ENCODE results near the gene TMEM52B. TPM values are rescaled to one million over a fixed set of nuclear protein-coding genes. Genes with fewer than 3 reads are reported as not detected.

The TMEM52B gene
- total RNA-seq, 2 experiments from 2014 or later: not detected

DNA sequence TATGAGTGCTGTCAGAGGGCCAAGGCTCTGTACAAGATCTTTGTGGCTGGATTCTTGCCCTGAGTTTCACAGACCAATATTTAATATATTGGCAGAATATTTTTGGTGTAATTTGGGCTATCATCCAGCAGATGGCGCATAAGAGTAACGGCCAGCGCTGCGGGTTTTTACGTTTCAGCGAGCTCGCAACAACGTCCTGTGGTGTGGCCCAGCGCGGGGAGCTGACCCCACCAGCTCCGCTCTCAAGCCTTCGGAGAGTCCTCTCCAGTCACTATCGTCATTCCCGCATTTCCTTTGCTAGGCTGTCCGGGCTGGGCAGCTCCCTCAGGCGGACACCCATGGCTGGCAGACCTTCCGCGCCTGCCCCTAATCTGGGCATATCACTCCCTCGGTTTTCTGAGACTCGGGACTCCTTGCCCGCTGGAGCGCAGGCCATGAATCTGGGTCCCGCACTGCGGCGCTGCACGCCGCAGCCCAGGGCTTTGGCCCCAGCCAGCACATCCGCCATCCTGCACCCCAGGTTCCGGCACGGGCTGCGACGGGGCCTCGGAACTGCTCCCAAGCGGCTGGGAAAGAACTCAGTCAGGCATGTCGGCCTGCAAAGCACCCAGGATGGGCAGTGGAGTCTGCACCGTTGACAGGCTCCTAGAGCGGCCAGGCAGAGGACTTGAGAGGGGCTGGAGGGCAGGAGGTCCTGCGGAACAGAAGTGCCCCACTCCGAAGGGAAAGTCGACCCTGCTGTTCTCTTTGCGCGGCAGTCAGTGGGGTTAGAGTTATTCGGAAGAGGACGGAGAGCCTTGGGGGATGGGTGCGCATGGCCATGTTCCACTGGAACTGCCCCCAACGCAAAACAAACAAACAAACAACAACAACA is 25.3 kb upstream of the TMEM52B start:
- H3K27me3 Mint-ChIP-seq: peaks cover 7% of the 10 kb centered on the region
- no peaks in the 10 kb centered on the region for H3K9me3 Mint-ChIP-seq (ENCODE audit: low read depth)
- no peaks in the 10 kb centered on the region for H3K36me3 Mint-ChIP-seq (ENCODE audit: low read depth)
- ATAC-seq: peak; percentile 76
- POLR2A ChIA-PET: no interaction called here
- intact Hi-C loops (cut with DNase I, micrococcal nuclease): loop anchor here (1.0 to 5.0 kb wide), 4 partner anchors 37 to 409 kb away; partner anchors contain the start of gene GABARAPL1 (in 1 of the 2)
- CTCF ChIA-PET: interaction anchor here (0.6 to 2.0 kb wide), 34 partner anchors 9 to 822 kb away, joined by 3 to 20 read pairs (median 4); partner anchors contain the start of genes CLEC12B and OLR1
- peak overlapping the region; percentile 47 for H3K27ac Mint-ChIP-seq
- peaks cover 9% of the 10 kb centered on the region for H3K4me1 Mint-ChIP-seq
- peak; percentile 71 for DNase-seq
- H3K4me3 Mint-ChIP-seq: peak overlapping the region; percentile 78

- Mint-ChIP-seq H3K27me3 (peaks cover 7% of the 10 kb centered on the region), H3K27ac (no peak overlapping the region), H3K4me1 (peaks cover 9% of the 10 kb centered on the region), H3K4me3 (peak overlapping the region; percentile 78), H3K36me3 (ENCODE audit: low read depth) (no peaks in the 10 kb centered on the region), H3K9me3 (ENCODE audit: low read depth) (no peaks in the 10 kb centered on the region)
- ChIA-PET CTCF (interaction anchor here (0.8 to 1.3 kb wide), 8 partner anchors 8 to 54 kb away, joined by 3 to 9 read pairs (median 3); partner anchors contain the start of gene OLR1), POLR2A (no interaction called here)
- intact Hi-C loops (cut with DNase I, micrococcal nuclease): loop anchor here (5.0 kb wide), 2 partner anchors 58 to 408 kb away; partner anchors contain the start of gene GABARAPL1 (in 1 of the 2)
- ATAC-seq (no peak), DNase-seq (no peak)
Observed at GRCh38 chr12:10154145-10154496, 24.7 kb upstream of the TMEM52B start.

- intact Hi-C loops (cut with DNase I, micrococcal nuclease): no loop called here
- Mint-ChIP-seq H3K9me3 (ENCODE audit: low read depth) (no peaks in the 10 kb centered on the region), H3K27me3 (peaks cover 7% of the 10 kb centered on the region), H3K36me3 (ENCODE audit: low read depth) (no peaks in the 10 kb centered on the region), H3K4me3 (no peak overlapping the region), H3K27ac (no peak overlapping the region), H3K4me1 (peaks cover 9% of the 10 kb centered on the region)
- ATAC-seq (no peak), DNase-seq (no peak)
- ChIA-PET CTCF (interaction anchor here (1.4 kb wide), 1 partner anchor 14 kb away, joined by 4 read pairs; no protein-coding TSS in a partner anchor), POLR2A (no interaction called here)
Observed at GRCh38 chr12:10155966-10156365, 22.9 kb upstream of the TMEM52B start.

- ChIA-PET POLR2A (no interaction called here), CTCF (interaction anchor here (1.1 to 1.7 kb wide), 4 partner anchors 8 to 345 kb away, joined by 3 to 6 read pairs (median 4); no protein-coding TSS in a partner anchor)
- peaks cover 7% of the 10 kb centered on the region for H3K27me3 Mint-ChIP-seq
- no peak for DNase-seq
- no peaks in the 10 kb centered on the region for H3K9me3 Mint-ChIP-seq (ENCODE audit: low read depth)
- no peak overlapping the region for H3K27ac Mint-ChIP-seq
- intact Hi-C loops (cut with DNase I, micrococcal nuclease): no loop called here
- peaks cover 7% of the 10 kb centered on the region for H3K4me1 Mint-ChIP-seq
- no peaks in the 10 kb centered on the region for H3K36me3 Mint-ChIP-seq (ENCODE audit: low read depth)
- ATAC-seq: no peak
- H3K4me3 Mint-ChIP-seq: no peak overlapping the region
Observed at GRCh38 chr12:10158406-10158805, 20.4 kb upstream of the TMEM52B start.

GRCh38 chr12:10159280-10159679 is 19.6 kb upstream of the TMEM52B start:
- ATAC-seq (no peak), DNase-seq (no peak)
- H3K4me3 Mint-ChIP-seq: no peak overlapping the region
- ChIA-PET POLR2A (no interaction called here), CTCF (interaction anchor here (0.9 to 1.7 kb wide), 5 partner anchors 9 to 345 kb away, joined by 3 to 7 read pairs (median 5); no protein-coding TSS in a partner anchor)
- H3K4me1 Mint-ChIP-seq: no peaks in the 10 kb centered on the region
- H3K36me3 Mint-ChIP-seq (ENCODE audit: low read depth): no peaks in the 10 kb centered on the region
- peaks cover 2% of the 10 kb centered on the region for H3K27me3 Mint-ChIP-seq
- no peaks in the 10 kb centered on the region for H3K9me3 Mint-ChIP-seq (ENCODE audit: low read depth)
- intact Hi-C loops (cut with DNase I, micrococcal nuclease): no loop called here
- no peak overlapping the region for H3K27ac Mint-ChIP-seq

- intact Hi-C loops (cut with DNase I, micrococcal nuclease): no loop called here
- H3K9me3 Mint-ChIP-seq (ENCODE audit: low read depth): no peaks in the 10 kb centered on the region
- H3K27me3 Mint-ChIP-seq: peaks cover 2% of the 10 kb centered on the region
- ChIA-PET POLR2A (no interaction called here), CTCF (interaction anchor here (0.6 to 0.9 kb wide), 2 partner anchors 17 to 593 kb away, joined by 3 to 4 read pairs; no protein-coding TSS in a partner anchor)
- no peak overlapping the region for H3K4me3 Mint-ChIP-seq
- H3K4me1 Mint-ChIP-seq: no peaks in the 10 kb centered on the region
- H3K27ac Mint-ChIP-seq: no peak overlapping the region
- no peak for ATAC-seq
- no peak for DNase-seq
- H3K36me3 Mint-ChIP-seq (ENCODE audit: low read depth): no peaks in the 10 kb centered on the region
Observed at GRCh38 chr12:10160617-10161385, 18.0 kb upstream of the TMEM52B start.

GRCh38 chr12:10163084-10163483 is 15.7 kb upstream of the TMEM52B start:
- ChIA-PET CTCF (interaction anchor here (0.7 kb wide), 1 partner anchor 9 kb away, joined by 9 read pairs; no protein-coding TSS in a partner anchor), POLR2A (no interaction called here)
- ATAC-seq (no peak), DNase-seq (no peak)
- intact Hi-C loops (cut with DNase I, micrococcal nuclease): no loop called here
- Mint-ChIP-seq H3K27ac (no peak overlapping the region), H3K9me3 (ENCODE audit: low read depth) (no peaks in the 10 kb centered on the region), H3K36me3 (ENCODE audit: low read depth) (no peaks in the 10 kb centered on the region), H3K27me3 (no peaks in the 10 kb centered on the region), H3K4me1 (no peaks in the 10 kb centered on the region), H3K4me3 (no peak overlapping the region)

DNA sequence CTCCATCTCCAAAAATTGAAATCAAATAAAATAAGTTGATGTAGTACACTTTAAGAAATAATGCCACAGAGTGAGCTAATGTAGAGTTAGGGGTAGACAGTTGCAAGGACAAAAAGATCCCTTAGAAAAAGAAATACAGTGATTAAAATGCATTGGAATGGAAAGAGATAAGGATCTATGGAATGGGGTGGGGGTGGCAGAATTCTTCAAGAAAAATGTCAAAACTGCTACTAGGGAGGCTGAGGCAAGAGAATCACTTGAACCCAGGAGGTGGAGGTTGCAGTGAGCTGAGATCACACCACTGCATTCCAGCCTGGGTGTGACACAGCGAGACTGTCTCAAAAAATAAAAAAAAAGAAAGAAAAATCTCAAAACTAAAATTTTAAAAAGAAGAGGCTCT is 13.4 kb upstream of the TMEM52B start:
- ATAC-seq: no peak
- DNase-seq: no peak
- intact Hi-C loops (cut with DNase I, micrococcal nuclease): no loop called here
- H3K36me3 Mint-ChIP-seq (ENCODE audit: low read depth): no peaks in the 10 kb centered on the region
- H3K9me3 Mint-ChIP-seq (ENCODE audit: low read depth): no peaks in the 10 kb centered on the region
- ChIA-PET POLR2A (no interaction called here), CTCF (interaction anchor here (0.7 to 1.2 kb wide), 2 partner anchors 13 to 1306 kb away, joined by 5 read pairs; no protein-coding TSS in a partner anchor)
- H3K4me3 Mint-ChIP-seq: no peak overlapping the region
- H3K4me1 Mint-ChIP-seq: no peaks in the 10 kb centered on the region
- H3K27me3 Mint-ChIP-seq: no peaks in the 10 kb centered on the region
- no peak overlapping the region for H3K27ac Mint-ChIP-seq

DNA sequence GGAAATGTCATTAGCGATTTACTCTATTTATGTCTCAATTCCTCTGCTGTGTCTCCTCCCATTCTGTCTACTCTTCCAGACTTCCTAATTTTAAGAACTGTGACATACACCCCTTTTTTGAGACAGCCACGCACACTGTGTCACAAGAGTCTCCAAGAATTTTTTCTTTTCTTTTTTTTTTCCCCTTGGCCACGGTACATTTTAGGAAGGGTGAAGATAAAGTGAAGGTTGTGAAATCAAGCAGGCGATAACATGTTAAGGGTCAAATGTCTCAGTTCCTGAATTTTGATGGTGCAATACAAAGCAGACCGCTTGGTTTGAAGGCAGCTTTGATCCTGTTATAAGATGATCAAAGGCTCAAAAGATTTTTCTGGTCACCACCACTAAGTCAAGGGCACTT is 11.2 kb upstream of the TMEM52B start:
- no peaks in the 10 kb centered on the region for H3K36me3 Mint-ChIP-seq (ENCODE audit: low read depth)
- ChIA-PET CTCF (interaction anchor here (0.9 kb wide), 1 partner anchor 14 kb away, joined by 3 read pairs; no protein-coding TSS in a partner anchor), POLR2A (no interaction called here)
- H3K4me3 Mint-ChIP-seq: no peak overlapping the region
- no peak overlapping the region for H3K27ac Mint-ChIP-seq
- ATAC-seq: no peak
- no peaks in the 10 kb centered on the region for H3K9me3 Mint-ChIP-seq (ENCODE audit: low read depth)
- H3K4me1 Mint-ChIP-seq: no peaks in the 10 kb centered on the region
- DNase-seq: no peak
- intact Hi-C loops (cut with DNase I, micrococcal nuclease): no loop called here
- H3K27me3 Mint-ChIP-seq: peaks cover 6% of the 10 kb centered on the region

GRCh38 chr12:10169104-10169503 is 9.7 kb upstream of the TMEM52B start:
- no peak for ATAC-seq
- Mint-ChIP-seq H3K4me3 (no peak overlapping the region), H3K36me3 (ENCODE audit: low read depth) (no peaks in the 10 kb centered on the region), H3K27ac (no peak overlapping the region), H3K4me1 (no peaks in the 10 kb centered on the region), H3K9me3 (ENCODE audit: low read depth) (no peaks in the 10 kb centered on the region), H3K27me3 (peaks cover 7% of the 10 kb centered on the region)
- DNase-seq: no peak
- intact Hi-C loops (cut with DNase I, micrococcal nuclease): no loop called here
- POLR2A ChIA-PET: no interaction called here
- CTCF ChIA-PET: interaction anchor here (1.1 to 1.6 kb wide), 2 partner anchors 9 to 12 kb away, joined by 4 to 7 read pairs; no protein-coding TSS in a partner anchor

GRCh38 chr12:10170216-10170615 is 8.6 kb upstream of the TMEM52B start:
- no peak overlapping the region for H3K4me3 Mint-ChIP-seq

More at GRCh38 chr12:10170216-10170615, 8.6 kb upstream of the TMEM52B start:
- DNase-seq: no peak
- intact Hi-C loops (cut with DNase I, micrococcal nuclease): no loop called here
- Mint-ChIP-seq H3K4me1 (no peaks in the 10 kb centered on the region), H3K9me3 (ENCODE audit: low read depth) (no peaks in the 10 kb centered on the region), H3K27ac (no peak overlapping the region), H3K27me3 (peaks cover 12% of the 10 kb centered on the region), H3K36me3 (ENCODE audit: low read depth) (no peaks in the 10 kb centered on the region)
- no peak for ATAC-seq
- CTCF ChIA-PET: interaction anchor here (0.9 to 3.2 kb wide), 4 partner anchors 11 to 17 kb away, joined by 4 to 14 read pairs (median 6); no protein-coding TSS in a partner anchor
- POLR2A ChIA-PET: no interaction called here
